Endothelial cell of umbilical vein (primary cell): Measurements from ENCODE around the gene PCTP.

Experiments used
- POLR2A ChIP-seq: IDR thresholded peaks from 2 replicates; pipeline ENCODE4 v1.6.1; 2012; ENCODE audit warnings: low read depth, mild to moderate bottlenecking, control low read depth, low read length
- POLR2AphosphoS5 ChIP-seq: IDR thresholded peaks from 2 replicates; pipeline ENCODE4 v1.6.1; 2012; ENCODE audit warnings: low read depth, mild to moderate bottlenecking, control low read depth, low read length, moderate library complexity; ENCODE audit not compliant: insufficient read depth
- TF ChIP-seq, protein P1 (sequence below), 2 donors: IDR thresholded peaks; 1 replicate in 1 of 2; 2 replicates in 1 of 2; pipeline ENCODE4 v1.5.1; 2011; ENCODE audit warnings: low read length in 2 of 2, mild to moderate bottlenecking in 2 of 2, moderate library complexity in 2 of 2, control low read depth in 1 of 2, inconsistent platforms in 1 of 2, low read depth in 1 of 2; ENCODE audit not compliant: insufficient read depth in 1 of 2; ENCODE audit errors: extremely low read depth in 1 of 2
- TF ChIP-seq, protein P2 (sequence below): IDR thresholded peaks from 2 replicates; pipeline ENCODE4 v1.6.1; 2011; ENCODE audit not compliant: insufficient read depth, insufficient read length

DNA sequence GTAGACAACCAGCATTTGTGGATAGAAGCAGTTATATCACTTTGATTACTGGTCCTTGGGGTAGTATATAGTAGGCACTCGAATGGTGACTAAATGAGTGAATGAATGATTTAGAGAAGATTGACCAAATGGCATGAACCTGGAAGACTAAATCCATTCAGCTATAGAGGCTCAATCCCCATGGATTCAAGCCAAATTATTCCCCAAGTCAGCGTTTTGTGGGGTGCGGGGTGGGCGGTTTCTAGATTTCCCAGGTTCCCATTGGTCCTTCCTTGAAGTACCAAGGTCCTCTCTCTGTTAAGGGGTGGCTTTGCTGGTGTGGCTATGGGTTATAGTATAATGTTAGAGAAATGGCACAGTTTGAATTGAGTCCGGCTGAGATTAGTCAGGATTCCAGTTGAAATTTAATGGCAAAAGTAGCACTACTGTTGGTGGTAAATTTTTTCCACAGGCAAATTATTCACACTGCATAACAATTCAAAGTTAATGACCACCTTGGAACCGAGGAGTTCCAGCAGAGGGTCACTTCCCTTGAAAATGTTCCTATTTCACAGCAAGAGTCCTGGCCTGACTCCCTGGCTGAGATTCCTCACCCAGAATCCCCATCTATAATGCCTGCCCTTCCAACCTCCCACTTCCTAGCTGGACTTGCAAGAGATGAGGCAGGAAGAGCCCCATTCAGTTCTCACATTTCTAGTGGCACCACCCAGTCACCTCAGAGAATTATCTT is 27.7 kb downstream of the PCTP start:
- TF ChIP-seq, protein P1, sequence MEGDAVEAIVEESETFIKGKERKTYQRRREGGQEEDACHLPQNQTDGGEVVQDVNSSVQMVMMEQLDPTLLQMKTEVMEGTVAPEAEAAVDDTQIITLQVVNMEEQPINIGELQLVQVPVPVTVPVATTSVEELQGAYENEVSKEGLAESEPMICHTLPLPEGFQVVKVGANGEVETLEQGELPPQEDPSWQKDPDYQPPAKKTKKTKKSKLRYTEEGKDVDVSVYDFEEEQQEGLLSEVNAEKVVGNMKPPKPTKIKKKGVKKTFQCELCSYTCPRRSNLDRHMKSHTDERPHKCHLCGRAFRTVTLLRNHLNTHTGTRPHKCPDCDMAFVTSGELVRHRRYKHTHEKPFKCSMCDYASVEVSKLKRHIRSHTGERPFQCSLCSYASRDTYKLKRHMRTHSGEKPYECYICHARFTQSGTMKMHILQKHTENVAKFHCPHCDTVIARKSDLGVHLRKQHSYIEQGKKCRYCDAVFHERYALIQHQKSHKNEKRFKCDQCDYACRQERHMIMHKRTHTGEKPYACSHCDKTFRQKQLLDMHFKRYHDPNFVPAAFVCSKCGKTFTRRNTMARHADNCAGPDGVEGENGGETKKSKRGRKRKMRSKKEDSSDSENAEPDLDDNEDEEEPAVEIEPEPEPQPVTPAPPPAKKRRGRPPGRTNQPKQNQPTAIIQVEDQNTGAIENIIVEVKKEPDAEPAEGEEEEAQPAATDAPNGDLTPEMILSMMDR (IDR thresholded peaks at IDR 0.05; ENCODE audit: extremely low read depth in 1 of 2, insufficient read depth in 1 of 2, low read depth in 1 of 2, low read length in 2 of 2): no peak
- no peak for TF ChIP-seq POLR2A
- TF ChIP-seq, protein P2, sequence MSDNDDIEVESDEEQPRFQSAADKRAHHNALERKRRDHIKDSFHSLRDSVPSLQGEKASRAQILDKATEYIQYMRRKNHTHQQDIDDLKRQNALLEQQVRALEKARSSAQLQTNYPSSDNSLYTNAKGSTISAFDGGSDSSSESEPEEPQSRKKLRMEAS: no peak
- no peak for TF ChIP-seq POLR2AphosphoS5
